Natural killer cell (primary cell): ENCODE data around the gene COLQ. TPM values are rescaled to one million over a fixed set of nuclear protein-coding genes. Genes with fewer than 3 reads are reported as not detected.
A peak's percentile ranks its signal among the peaks of the same experiment; 100 is the strongest.
"Not testable (repeated sequence)": the region's sequence is repeated elsewhere in the genome, so short reads cannot be mapped to it uniquely, and the experiment has no call there.

ENCODE experiments used
- ATAC-seq, 3 donors: fragments of 150-1000 bp in 2 of 3; fragments of 200-7000 bp in 1 of 3; cut with Tn5 transposase; 1 replicate in 1 of 3; 2 replicates in 2 of 3; pipeline ENCODE4 v1.10.0; 2021; ENCODE audit warnings: mild to moderate bottlenecking in 2 of 3, moderate library complexity in 2 of 3
- DNase-seq, 2 donors: peaks; one replicate each; pipeline versions ENCODE4 v3.0.0 to v3.0.0-alpha.2; 2013 to 2021; ENCODE audit warnings: mixed read lengths in 1 of 2
- H3K27ac ChIP-seq: one replicate; pipeline ENCODE4 v1.5.1; 2013; ENCODE audit warnings: mild to moderate bottlenecking, low read length
- H3K27me3 ChIP-seq: one replicate; pipeline ENCODE4 v1.6.1; 2013; ENCODE audit warnings: low read length; ENCODE audit not compliant: control insufficient read depth, insufficient read depth
- H3K36me3 ChIP-seq: one replicate; pipeline ENCODE4 v1.6.1; 2013; ENCODE audit warnings: low read length; ENCODE audit not compliant: control insufficient read depth, insufficient read depth
- H3K4me1 ChIP-seq: one replicate; pipeline ENCODE4 v1.6.1; 2013; ENCODE audit warnings: low read length; ENCODE audit not compliant: control insufficient read depth, insufficient read depth
- H3K4me3 ChIP-seq: one replicate; pipeline ENCODE4 v1.5.1; 2013; ENCODE audit warnings: low read length
- H3K9me3 ChIP-seq: one replicate; pipeline ENCODE4 v1.6.1; 2013; ENCODE audit warnings: low read length; ENCODE audit not compliant: control insufficient read depth, insufficient read depth
- H3K27ac Mint-ChIP-seq, 2 donors: one replicate each; pipeline ENCODE4 v1.8.0; 2022; ENCODE audit warnings: mild to moderate bottlenecking in 2 of 2, mixed read lengths in 2 of 2, moderate library complexity in 1 of 2
- H3K27me3 Mint-ChIP-seq, 2 donors: one replicate each; pipeline ENCODE4 v1.8.0; 2022; ENCODE audit warnings: low read depth in 2 of 2, mixed read lengths in 2 of 2
- H3K36me3 Mint-ChIP-seq: one replicate; pipeline ENCODE4 v1.8.0; 2022; ENCODE audit warnings: mixed read lengths
- H3K4me1 Mint-ChIP-seq, 2 donors: one replicate each; pipeline ENCODE4 v1.8.0; 2022; ENCODE audit warnings: mixed read lengths in 2 of 2
- H3K4me3 Mint-ChIP-seq: one replicate; pipeline ENCODE4 v1.8.0; 2022; ENCODE audit warnings: mild to moderate bottlenecking, moderate library complexity, mixed read lengths
- H3K9me3 Mint-ChIP-seq, 2 donors: one replicate each; pipeline ENCODE4 v1.8.0; 2022; ENCODE audit warnings: mixed read lengths in 2 of 2
- WGBS: methylation state at CpG from one replicate; pipeline ENCODE4 v1.1.7; 2013; ENCODE audit warnings: missing lambda C conversion rate; ENCODE audit not compliant: insufficient coverage; 5-methylcytosine and 5-hydroxymethylcytosine counted together
- intact Hi-C: fragments of 100-400 bp; cut with micrococcal nuclease; formaldehyde crosslinking; loops from one replicate; pipeline ENCODE4 v1.14.2; 2022
- total RNA-seq, 4 donors: library from RNA; stranded (reverse); fragments of 120-200 nt in 1 of 4; gene quantifications; one replicate each; pipeline versions ENCODE4 v1.2.3 to v1.2.4, GENCODE V29; 2013 to 2022
- TF ChIP-seq, protein P1 (sequence below): fragments of 200-600 bp; IDR thresholded peaks from one replicate; pipeline ENCODE4 v1.8.0; 2022; ENCODE audit warnings: antibody characterized with exemption

The COLQ gene
- total RNA-seq, 3 donors from 2014 or later (not counting 1 experiment from before 2014, with no cell fraction given), result 37.7 to 60.7 (median 55.8) TPM

DNA sequence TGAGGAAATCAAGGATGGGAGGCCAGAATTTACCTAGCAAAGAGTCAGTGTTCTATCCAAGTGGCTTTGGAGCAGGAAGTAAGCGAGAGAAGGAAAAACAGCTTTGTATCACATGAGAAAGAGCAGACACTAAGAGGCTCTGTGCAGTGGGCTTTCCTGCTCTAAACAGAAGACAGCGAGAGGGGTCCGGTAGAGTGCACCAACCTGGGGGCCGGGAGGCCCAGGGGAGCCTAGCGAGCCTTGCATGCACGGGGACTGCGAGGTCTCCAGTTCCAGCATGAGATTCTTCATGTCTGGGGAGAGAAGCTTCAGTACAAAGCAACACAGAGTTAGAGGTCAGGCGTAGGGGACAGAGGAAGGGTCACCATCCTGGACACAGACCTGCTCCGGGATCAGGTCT is 33.5 kb downstream of the COLQ start:
- TF ChIP-seq, protein P1, sequence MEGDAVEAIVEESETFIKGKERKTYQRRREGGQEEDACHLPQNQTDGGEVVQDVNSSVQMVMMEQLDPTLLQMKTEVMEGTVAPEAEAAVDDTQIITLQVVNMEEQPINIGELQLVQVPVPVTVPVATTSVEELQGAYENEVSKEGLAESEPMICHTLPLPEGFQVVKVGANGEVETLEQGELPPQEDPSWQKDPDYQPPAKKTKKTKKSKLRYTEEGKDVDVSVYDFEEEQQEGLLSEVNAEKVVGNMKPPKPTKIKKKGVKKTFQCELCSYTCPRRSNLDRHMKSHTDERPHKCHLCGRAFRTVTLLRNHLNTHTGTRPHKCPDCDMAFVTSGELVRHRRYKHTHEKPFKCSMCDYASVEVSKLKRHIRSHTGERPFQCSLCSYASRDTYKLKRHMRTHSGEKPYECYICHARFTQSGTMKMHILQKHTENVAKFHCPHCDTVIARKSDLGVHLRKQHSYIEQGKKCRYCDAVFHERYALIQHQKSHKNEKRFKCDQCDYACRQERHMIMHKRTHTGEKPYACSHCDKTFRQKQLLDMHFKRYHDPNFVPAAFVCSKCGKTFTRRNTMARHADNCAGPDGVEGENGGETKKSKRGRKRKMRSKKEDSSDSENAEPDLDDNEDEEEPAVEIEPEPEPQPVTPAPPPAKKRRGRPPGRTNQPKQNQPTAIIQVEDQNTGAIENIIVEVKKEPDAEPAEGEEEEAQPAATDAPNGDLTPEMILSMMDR, result no peak
- ATAC-seq (no peak), DNase-seq (no peak)
- Mint-ChIP-seq H3K27me3 (no peaks in the 10 kb centered on the region), H3K4me1 (peaks cover 54 to 68% of the 10 kb centered on the region in 2 donors), H3K36me3 (peaks cover 10% of the 10 kb centered on the region), H3K27ac (no peak overlapping the region), H3K9me3 (no peaks in the 10 kb centered on the region), H3K4me3 (no peak overlapping the region)
- WGBS, result 98% methylated on average over 9 of the region's 9 CpGs
- peaks cover 21% of the 10 kb centered on the region for H3K36me3 ChIP-seq
- no peaks in the 10 kb centered on the region for H3K9me3 ChIP-seq
- H3K4me1 ChIP-seq, result peaks cover 10% of the 10 kb centered on the region
- intact Hi-C loops, result no loop called here
- H3K4me3 ChIP-seq, result no peak overlapping the region
- no peaks in the 10 kb centered on the region for H3K27me3 ChIP-seq
- H3K27ac ChIP-seq, result no peak overlapping the region

DNA sequence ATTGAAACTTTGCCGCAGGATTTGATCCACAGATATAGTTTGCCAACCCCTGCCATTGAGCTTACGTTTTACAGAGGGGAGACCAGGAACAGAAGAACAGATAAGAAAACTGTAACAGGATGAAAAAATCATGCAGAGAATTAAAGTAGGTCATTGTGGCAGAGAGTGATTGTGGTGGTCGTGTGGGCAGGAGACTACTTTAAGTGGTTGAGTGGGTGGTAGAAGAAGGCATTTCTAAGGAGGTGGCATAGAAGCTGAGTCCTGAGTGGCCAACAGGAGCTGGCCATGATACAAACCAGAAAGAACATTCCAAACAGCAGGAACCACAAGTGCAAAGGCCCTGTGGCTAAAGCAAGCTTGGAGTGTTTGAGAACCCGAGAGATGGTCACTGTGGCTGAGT is 34.5 kb downstream of the COLQ start:
- DNase-seq (no peak), ATAC-seq (peak in 1 of 3 donors; percentile 44)
- peaks cover 10% of the 10 kb centered on the region for H3K4me1 ChIP-seq
- no peaks in the 10 kb centered on the region for H3K27me3 ChIP-seq
- intact Hi-C loops, result no loop called here
- TF ChIP-seq, protein P1, result no peak
- no peak overlapping the region for H3K4me3 ChIP-seq
- Mint-ChIP-seq H3K27ac (peak overlapping the region; percentile 12 to 55), H3K9me3 (no peaks in the 10 kb centered on the region), H3K4me1 (peaks cover 55 to 69% of the 10 kb centered on the region in 2 donors), H3K4me3 (peak overlapping the region; percentile 32), H3K36me3 (peaks cover 10% of the 10 kb centered on the region), H3K27me3 (no peaks in the 10 kb centered on the region)
- no peaks in the 10 kb centered on the region for H3K9me3 ChIP-seq
- no peak overlapping the region for H3K27ac ChIP-seq
- WGBS, result 59% methylated on average over 4 of the region's 4 CpGs
- H3K36me3 ChIP-seq, result peaks cover 21% of the 10 kb centered on the region

DNA sequence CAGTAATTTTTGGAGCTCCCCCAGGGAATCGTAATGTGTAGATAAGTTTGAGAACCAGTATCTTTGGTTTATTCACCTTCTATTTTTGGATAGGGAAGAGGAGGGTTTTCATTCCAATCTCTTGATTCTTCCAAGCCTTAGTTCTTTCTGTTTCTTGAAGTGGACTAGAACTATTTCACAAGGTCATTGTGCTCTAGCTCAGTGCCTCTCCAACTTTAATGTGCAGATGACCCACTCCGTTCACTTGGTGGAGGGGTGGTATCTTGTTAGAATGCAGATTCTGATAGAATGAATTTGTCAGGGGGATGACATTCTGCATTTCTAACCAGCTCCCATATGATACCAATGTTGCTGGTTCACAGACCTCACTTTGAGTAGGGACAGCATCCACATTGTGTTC is 35.5 kb downstream of the COLQ start:
- intact Hi-C loops, result no loop called here
- H3K9me3 ChIP-seq, result no peaks in the 10 kb centered on the region
- no peaks in the 10 kb centered on the region for H3K27me3 ChIP-seq
- WGBS, result 100% methylated on average over 1 of the region's 2 CpGs
- Mint-ChIP-seq H3K27me3 (no peaks in the 10 kb centered on the region), H3K4me1 (peaks cover 55 to 68% of the 10 kb centered on the region in 2 donors), H3K9me3 (no peaks in the 10 kb centered on the region), H3K36me3 (peaks cover 10% of the 10 kb centered on the region), H3K27ac (no peak overlapping the region), H3K4me3 (no peak overlapping the region)
- no peak overlapping the region for H3K4me3 ChIP-seq
- ATAC-seq, result no peak
- H3K27ac ChIP-seq, result no peak overlapping the region
- peaks cover 10% of the 10 kb centered on the region for H3K4me1 ChIP-seq
- TF ChIP-seq, protein P1, result no peak
- DNase-seq, result no peak
- H3K36me3 ChIP-seq, result peaks cover 21% of the 10 kb centered on the region

DNA sequence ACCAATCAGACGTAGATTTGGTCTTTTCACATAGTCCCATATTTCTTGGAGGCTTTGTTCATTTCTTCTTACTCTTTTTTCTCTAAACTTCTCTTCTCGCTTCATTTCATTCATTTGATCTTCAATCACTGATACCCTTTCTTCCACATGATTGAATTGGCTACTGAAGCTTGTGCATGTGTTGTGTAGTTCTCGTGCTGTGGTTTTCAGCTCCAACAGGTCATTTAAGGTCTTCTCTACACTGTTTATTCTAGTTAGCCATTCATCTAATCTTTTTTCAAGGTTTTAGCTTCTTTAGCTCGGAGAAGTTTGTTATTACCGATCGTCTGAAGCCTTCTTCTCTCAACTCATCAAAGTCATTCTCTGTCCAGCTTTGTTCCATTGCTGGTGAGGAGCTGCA is 37.0 kb downstream of the COLQ start:
- H3K27me3 ChIP-seq, H3K4me3 ChIP-seq, H3K27ac ChIP-seq, H3K4me3 Mint-ChIP-seq, intact Hi-C loops, H3K9me3 ChIP-seq, H3K9me3 Mint-ChIP-seq, H3K27me3 Mint-ChIP-seq, ATAC-seq, DNase-seq: not testable (repeated sequence)
- 92% methylated on average over 6 of the region's 6 CpGs for WGBS
- H3K4me1 ChIP-seq, result peaks cover 12% of the 10 kb centered on the region
- H3K36me3 ChIP-seq, result peaks cover 21% of the 10 kb centered on the region
- Mint-ChIP-seq H3K27ac (peak overlapping the region in 1 of 2 donors; percentile 37), H3K36me3 (peaks cover 10% of the 10 kb centered on the region), H3K4me1 (peaks cover 46 to 59% of the 10 kb centered on the region in 2 donors)
